Ectodermal cell (in vitro differentiated cells): ENCODE measurements around the gene TLR9.

Experiments
- H3K27ac ChIP-seq: 2 replicates; pipeline ENCODE4 v1.7.0; 2013; ENCODE audit warnings: mild to moderate bottlenecking, low read depth, low read length; ENCODE audit not compliant: insufficient read depth, poor library complexity, severe bottlenecking
- H3K27me3 ChIP-seq: 2 replicates; pipeline ENCODE4 v1.7.0; 2013; ENCODE audit warnings: mild to moderate bottlenecking, low read length; ENCODE audit not compliant: insufficient read depth, control insufficient read depth, poor library complexity, severe bottlenecking
- H3K36me3 ChIP-seq: one replicate; pipeline ENCODE4 v1.7.0; 2013; ENCODE audit warnings: low read length; ENCODE audit not compliant: control insufficient read depth, insufficient read depth
- H3K4me1 ChIP-seq: one replicate; pipeline ENCODE4 v1.7.0; 2013; ENCODE audit warnings: low read length; ENCODE audit not compliant: control insufficient read depth, insufficient read depth
- H3K4me3 ChIP-seq: 2 replicates; pipeline ENCODE4 v1.7.0; 2013; ENCODE audit warnings: low read depth, low read length, control low read depth; ENCODE audit not compliant: insufficient read depth
- H3K9me3 ChIP-seq: 2 replicates; pipeline ENCODE4 v1.7.0; 2013; ENCODE audit warnings: mild to moderate bottlenecking, low read length, moderate library complexity; ENCODE audit not compliant: control insufficient read depth
- WGBS, 2 experiments: methylation state at CpG; one replicate each; pipeline ENCODE4 v1.1.7; 2013; ENCODE audit warnings: missing lambda C conversion rate in 2 of 2; 5-methylcytosine and 5-hydroxymethylcytosine counted together

TLR9 gene

GRCh38 chr3:52216585-52217408 is 8.6 kb downstream of the TLR9 start:
- no peak overlapping the region for H3K27ac ChIP-seq
- peaks cover 29% of the 10 kb centered on the region for H3K36me3 ChIP-seq
- no peaks in the 10 kb centered on the region for H3K27me3 ChIP-seq
- WGBS, 2 experiments = 90% methylated on average over 13 of the region's 13 CpGs
- no peaks in the 10 kb centered on the region for H3K4me1 ChIP-seq
- no peak overlapping the region for H3K4me3 ChIP-seq
- no peaks in the 10 kb centered on the region for H3K9me3 ChIP-seq

DNA sequence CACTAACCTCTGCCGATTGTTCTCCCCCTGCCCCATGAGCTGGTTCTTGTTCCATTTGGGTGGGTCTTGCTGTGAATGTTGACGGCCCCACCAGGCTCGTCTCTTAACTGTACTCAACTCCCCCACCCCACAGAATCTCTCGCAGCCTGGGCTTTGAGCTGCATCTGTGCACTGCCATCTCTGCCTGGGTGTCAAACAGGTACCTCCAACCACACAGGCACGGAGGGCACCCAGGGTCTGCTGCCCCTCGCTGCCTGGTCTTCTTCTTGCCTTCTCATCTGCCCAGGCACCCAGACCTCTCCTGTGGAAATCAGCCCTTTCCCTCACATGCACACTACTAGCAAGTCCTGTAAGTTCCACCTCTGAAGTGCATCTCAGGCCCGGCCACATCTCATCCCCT is 10.1 kb downstream of the TLR9 start:
- WGBS, 2 experiments = 94% methylated on average over 7 of the region's 7 CpGs
- no peaks in the 10 kb centered on the region for H3K9me3 ChIP-seq
- no peaks in the 10 kb centered on the region for H3K4me1 ChIP-seq
- H3K36me3 ChIP-seq = peaks cover 40% of the 10 kb centered on the region
- no peak overlapping the region for H3K27ac ChIP-seq
- H3K27me3 ChIP-seq = no peaks in the 10 kb centered on the region
- no peak overlapping the region for H3K4me3 ChIP-seq

GRCh38 chr3:52213901-52214300 is 11.5 kb downstream of the TLR9 start:
- H3K9me3 ChIP-seq = no peaks in the 10 kb centered on the region
- H3K36me3 ChIP-seq = peaks cover 53% of the 10 kb centered on the region
- H3K4me1 ChIP-seq = no peaks in the 10 kb centered on the region
- no peak overlapping the region for H3K4me3 ChIP-seq
- no peak overlapping the region for H3K27ac ChIP-seq
- H3K27me3 ChIP-seq = no peaks in the 10 kb centered on the region

DNA sequence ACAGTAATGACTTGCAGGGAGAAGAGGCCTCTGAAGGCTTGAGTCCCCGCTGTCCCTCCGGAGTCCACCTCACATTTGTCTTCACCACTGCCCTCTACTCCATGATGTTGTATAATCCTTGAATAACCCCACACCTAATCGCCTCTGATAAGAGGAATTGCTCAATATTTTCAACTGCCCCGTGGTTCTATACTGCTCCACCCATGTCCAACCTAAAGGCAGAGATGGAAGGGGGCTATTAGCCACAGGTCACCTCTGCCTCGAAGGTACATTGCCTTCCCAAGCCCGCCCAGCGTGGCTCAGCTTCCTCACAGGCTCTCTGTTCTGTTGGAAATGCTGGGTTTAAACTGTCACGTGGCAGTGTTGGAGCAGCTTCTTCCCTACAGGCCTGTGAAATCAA is 12.4 kb downstream of the TLR9 start:
- H3K9me3 ChIP-seq = no peaks in the 10 kb centered on the region
- H3K27me3 ChIP-seq = no peaks in the 10 kb centered on the region
- H3K4me1 ChIP-seq = no peaks in the 10 kb centered on the region
- H3K36me3 ChIP-seq = peaks cover 62% of the 10 kb centered on the region
- WGBS, 2 experiments = 86 to 90% methylated on average over 8 of the region's 8 CpGs
- no peak overlapping the region for H3K27ac ChIP-seq
- H3K4me3 ChIP-seq = no peak overlapping the region

DNA sequence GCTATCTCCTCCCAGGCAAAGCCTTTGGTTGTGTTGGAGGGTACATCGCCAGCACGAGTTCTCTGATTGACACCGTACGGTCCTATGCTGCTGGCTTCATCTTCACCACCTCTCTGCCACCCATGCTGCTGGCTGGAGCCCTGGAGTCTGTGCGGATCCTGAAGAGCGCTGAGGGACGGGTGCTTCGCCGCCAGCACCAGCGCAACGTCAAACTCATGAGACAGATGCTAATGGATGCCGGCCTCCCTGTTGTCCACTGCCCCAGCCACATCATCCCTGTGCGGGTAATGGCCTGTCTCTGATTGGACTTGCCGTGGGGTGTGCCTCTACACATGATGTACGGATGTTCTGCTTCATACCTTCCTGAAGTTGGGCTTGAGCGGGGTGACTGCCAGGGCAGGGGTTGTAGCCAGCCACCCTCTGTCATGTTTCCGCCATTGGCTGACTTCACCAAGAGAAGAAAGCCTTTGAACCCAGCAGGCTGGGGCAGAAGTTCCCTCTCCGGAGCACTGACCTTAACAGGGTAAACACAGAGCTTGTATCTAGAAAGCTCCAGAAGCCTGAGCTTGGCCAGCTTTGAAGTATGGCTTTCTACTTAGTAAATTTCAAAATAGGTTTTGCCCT is 14.1 kb downstream of the TLR9 start:
- H3K27ac ChIP-seq = no peak overlapping the region
- H3K9me3 ChIP-seq = no peaks in the 10 kb centered on the region
- no peaks in the 10 kb centered on the region for H3K4me1 ChIP-seq
- H3K4me3 ChIP-seq = no peak overlapping the region
- WGBS, 2 experiments = 96 to 97% methylated on average over 18 of the region's 18 CpGs
- peaks cover 73% of the 10 kb centered on the region for H3K36me3 ChIP-seq
- no peaks in the 10 kb centered on the region for H3K27me3 ChIP-seq

- Histone ChIP-seq H3K36me3 (peaks cover 81% of the 10 kb centered on the region), H3K27me3 (no peaks in the 10 kb centered on the region), H3K9me3 (no peaks in the 10 kb centered on the region), H3K27ac (no peak overlapping the region), H3K4me3 (no peak overlapping the region), H3K4me1 (no peaks in the 10 kb centered on the region)
- 93 to 94% methylated on average over 5 to 6 of the region's 6 CpGs for WGBS, 2 experiments
Measured at GRCh38 chr3:52210550-52211046, 14.8 kb downstream of the TLR9 start.

DNA sequence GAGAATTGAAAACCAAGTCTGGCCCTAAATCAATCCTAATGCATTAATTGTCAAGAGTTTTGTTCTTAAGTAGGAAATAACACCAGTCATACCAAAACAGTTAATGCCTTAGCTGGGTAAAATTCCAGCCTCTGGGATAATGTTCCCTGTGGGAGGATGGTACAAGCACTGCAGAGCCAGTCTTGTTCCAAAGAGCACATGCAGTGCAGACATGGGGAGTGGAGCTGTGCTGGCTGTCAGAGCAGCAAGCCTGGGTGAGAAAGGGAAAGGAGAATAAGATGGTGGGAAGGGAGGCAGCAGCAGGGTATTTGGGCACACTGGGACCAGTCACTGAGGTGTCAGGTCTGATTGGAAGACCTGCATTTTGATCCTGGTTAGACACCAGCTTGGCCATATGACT is 15.4 kb downstream of the TLR9 start:
- H3K27me3 ChIP-seq = no peaks in the 10 kb centered on the region
- no peaks in the 10 kb centered on the region for H3K4me1 ChIP-seq
- no peak overlapping the region for H3K27ac ChIP-seq
- peaks cover 84% of the 10 kb centered on the region for H3K36me3 ChIP-seq
- no peak overlapping the region for H3K4me3 ChIP-seq
- no peaks in the 10 kb centered on the region for H3K9me3 ChIP-seq

DNA sequence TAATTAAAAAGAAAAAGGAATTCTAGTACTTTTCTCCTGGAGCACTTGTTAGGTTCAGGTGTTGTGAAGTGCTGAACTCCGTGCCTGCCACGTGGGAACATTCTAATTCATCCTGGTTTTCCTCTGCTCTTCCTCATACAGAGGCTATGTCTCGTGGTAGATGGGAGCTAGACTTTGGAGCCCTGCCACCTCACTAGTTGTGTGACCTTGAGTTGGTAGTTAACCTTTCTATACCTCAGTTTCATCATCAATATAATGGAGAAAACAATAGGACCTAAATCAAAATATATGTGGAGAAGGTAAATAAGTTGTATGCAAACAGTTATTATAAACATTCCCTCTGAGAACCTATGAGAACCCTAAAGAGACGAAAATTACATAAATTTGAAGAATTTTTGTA is 16.9 kb downstream of the TLR9 start:
- Histone ChIP-seq H3K36me3 (peaks cover 87% of the 10 kb centered on the region), H3K4me3 (no peak overlapping the region), H3K27ac (no peak overlapping the region), H3K9me3 (no peaks in the 10 kb centered on the region), H3K27me3 (no peaks in the 10 kb centered on the region), H3K4me1 (no peaks in the 10 kb centered on the region)
- WGBS, 2 experiments = 88 to 91% methylated on average over 4 of the region's 4 CpGs

- Histone ChIP-seq H3K9me3 (no peaks in the 10 kb centered on the region), H3K27ac (no peak overlapping the region), H3K27me3 (no peaks in the 10 kb centered on the region), H3K4me1 (no peaks in the 10 kb centered on the region), H3K36me3 (peaks cover 88% of the 10 kb centered on the region), H3K4me3 (no peak overlapping the region)
- 96 to 98% methylated on average over 6 of the region's 6 CpGs for WGBS, 2 experiments
Measured at GRCh38 chr3:52205727-52206372, 19.6 kb downstream of the TLR9 start.

DNA sequence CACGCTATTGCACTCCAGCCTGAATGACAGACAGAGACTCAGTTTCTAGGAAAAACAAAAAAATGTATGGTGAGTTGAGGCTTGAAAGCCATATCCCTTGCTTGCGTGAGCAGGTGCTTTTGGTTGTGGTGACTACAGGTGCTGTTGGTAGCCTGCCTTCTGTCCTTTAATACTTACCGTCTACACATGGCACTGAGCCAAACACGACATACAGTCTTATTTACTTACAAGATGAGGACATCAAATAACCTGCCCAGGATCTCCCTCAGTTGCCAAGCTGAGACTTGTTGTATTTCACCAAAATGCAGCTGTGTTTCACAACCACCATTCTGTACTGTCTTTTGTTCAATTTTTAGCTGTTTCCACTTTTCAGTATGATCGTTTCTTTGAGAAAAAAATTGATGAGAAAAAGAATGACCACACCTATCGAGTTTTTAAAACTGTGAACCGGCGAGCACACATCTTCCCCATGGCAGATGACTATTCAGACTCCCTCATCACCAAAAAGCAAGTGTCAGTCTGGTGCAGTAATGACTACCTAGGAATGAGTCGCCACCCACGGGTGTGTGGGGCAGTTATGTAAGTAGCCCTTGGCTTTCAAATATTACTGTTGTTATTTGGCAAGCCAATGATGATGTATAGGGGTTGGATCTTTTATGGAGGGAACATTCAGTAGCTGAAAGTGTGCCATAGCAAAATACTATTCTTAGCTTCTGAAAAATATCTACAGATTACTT is 20.9 kb downstream of the TLR9 start:
- peaks cover 76% of the 10 kb centered on the region for H3K36me3 ChIP-seq
- no peaks in the 10 kb centered on the region for H3K4me1 ChIP-seq
- no peaks in the 10 kb centered on the region for H3K27me3 ChIP-seq
- no peak overlapping the region for H3K4me3 ChIP-seq
- WGBS, 2 experiments = 94 to 95% methylated on average over 10 of the region's 10 CpGs
- H3K9me3 ChIP-seq = no peaks in the 10 kb centered on the region
- no peak overlapping the region for H3K27ac ChIP-seq
